Right atrium auricular region (tissue), 2 donors: ENCODE measurements around the gene PDE11A. TPM values are rescaled to one million over a fixed set of nuclear protein-coding genes. Genes with fewer than 3 reads are reported as not detected.

Experiments used
- DNase-seq: peaks from one replicate; pipeline ENCODE4 v3.0.0-alpha.2; 2019; ENCODE audit warnings: low spot score
- H3K27ac ChIP-seq, 2 donors: fragments of 200-600 bp; sonication (generic); 1 replicate in 1 of 2; 2 replicates in 1 of 2; pipeline ENCODE4 v1.5.1; 2016 to 2019
- H3K27me3 ChIP-seq, 2 donors: fragments of 200-600 bp; sonication (generic); one replicate each; pipeline versions ENCODE4 v1.5.1 to v1.6.0; 2017 to 2019
- H3K36me3 ChIP-seq: fragments of 200-600 bp; sonication (generic); one replicate; pipeline ENCODE4 v1.5.1; 2016
- H3K4me1 ChIP-seq, 2 donors: fragments of 200-600 bp; sonication (generic); one replicate each; pipeline versions ENCODE4 v1.5.1 to v1.6.0; 2017 to 2019
- H3K4me3 ChIP-seq, 2 donors: fragments of 200-600 bp; sonication (generic); 1 replicate in 1 of 2; 2 replicates in 1 of 2; pipeline ENCODE4 v1.5.1; 2017 to 2019; ENCODE audit warnings: mild to moderate bottlenecking in 1 of 2, moderate library complexity in 1 of 2
- H3K9me3 ChIP-seq, 2 donors: fragments of 200-600 bp; sonication (generic); one replicate each; pipeline ENCODE4 v1.5.1; 2019
- CTCF ChIP-seq, 2 donors: fragments of 200-600 bp; sonication (generic); IDR thresholded peaks; one replicate each; pipeline ENCODE4 v1.5.1; 2019; ENCODE audit warnings: antibody characterized with exemption in 2 of 2
- total RNA-seq, 2 donors: library from RNA; depleted of rRNA; stranded (reverse); fragments of >200 nt; gene quantifications; one replicate each; pipeline ENCODE4 v1.1.0, GENCODE V29; 2016

PDE11A gene
- total RNA-seq, 2 donors from 2014 or later, result 1.2 TPM; not detected in 1

DNA sequence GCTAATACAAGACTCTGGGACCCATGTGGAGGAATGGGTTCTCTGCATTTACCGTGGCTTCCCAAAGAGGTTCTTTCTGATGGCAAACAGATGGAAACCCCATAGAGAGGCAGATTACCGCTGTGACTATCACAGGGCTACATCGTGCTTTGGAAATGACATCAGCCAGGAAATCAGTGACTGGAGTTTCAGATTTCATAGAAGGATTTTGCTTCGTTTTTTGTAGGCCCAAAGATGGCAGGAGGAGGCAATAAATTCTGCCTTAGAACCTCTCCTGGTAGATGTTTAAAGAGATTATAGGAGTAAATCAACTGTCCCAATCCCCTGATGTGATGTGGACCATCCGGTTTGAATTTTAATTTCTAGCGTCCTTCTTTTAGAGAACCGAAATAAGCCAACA lies 465.9 kb downstream of the PDE11A start:
- H3K4me1 ChIP-seq, result no peaks in the 10 kb centered on the region
- H3K27ac ChIP-seq, result no peak overlapping the region
- DNase-seq, result no peak
- no peak overlapping the region for H3K4me3 ChIP-seq
- no peaks in the 10 kb centered on the region for H3K9me3 ChIP-seq
- H3K36me3 ChIP-seq, result no peaks in the 10 kb centered on the region
- TF ChIP-seq CTCF (IDR thresholded peaks at IDR 0.05), result no peak
- H3K27me3 ChIP-seq, result no peaks in the 10 kb centered on the region

GRCh38 chr2:177604271-177605065 lies 468.1 kb downstream of the PDE11A start:
- Histone ChIP-seq H3K9me3 (no peaks in the 10 kb centered on the region), H3K4me3 (no peak overlapping the region), H3K4me1 (no peaks in the 10 kb centered on the region), H3K36me3 (no peaks in the 10 kb centered on the region), H3K27me3 (no peaks in the 10 kb centered on the region), H3K27ac (peak overlapping the region in 1 of 2 donors; percentile 12)
- peak; percentile 54 to 79 for TF ChIP-seq CTCF (IDR thresholded peaks at IDR 0.05)
- DNase-seq, result no peak

DNA sequence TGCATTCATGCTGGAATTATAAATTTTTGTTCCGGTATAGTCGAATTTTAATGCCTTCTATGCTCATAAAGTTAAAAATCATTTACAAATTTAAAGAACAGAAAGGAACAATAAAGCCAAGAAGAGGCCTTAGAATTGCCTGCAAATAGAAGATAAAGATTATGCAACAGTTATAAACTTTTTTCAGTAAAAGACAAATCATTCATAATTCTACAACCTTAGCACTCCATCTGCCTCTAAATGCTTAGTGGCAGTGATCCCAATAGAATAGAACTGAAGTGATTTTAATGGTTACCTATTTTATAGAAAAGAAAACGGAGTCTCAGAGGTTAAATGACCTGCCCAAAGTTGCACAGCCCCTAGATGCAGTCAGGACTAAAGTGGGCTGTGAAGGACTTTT lies 468.8 kb downstream of the PDE11A start:
- no peak for TF ChIP-seq CTCF (IDR thresholded peaks at IDR 0.05)
- no peak overlapping the region for H3K27ac ChIP-seq

GRCh38 chr2:177603181-177603580 lies 469.4 kb downstream of the PDE11A start:
- no peak overlapping the region for H3K27ac ChIP-seq
- H3K27me3 ChIP-seq, result no peaks in the 10 kb centered on the region
- H3K4me1 ChIP-seq, result peaks cover 0 to 12% of the 10 kb centered on the region in 2 donors
- H3K4me3 ChIP-seq, result no peak overlapping the region
- DNase-seq, result no peak
- no peak for TF ChIP-seq CTCF (IDR thresholded peaks at IDR 0.05)
- H3K36me3 ChIP-seq, result no peaks in the 10 kb centered on the region
- H3K9me3 ChIP-seq, result no peaks in the 10 kb centered on the region

More for the DNA sequence above, 468.8 kb downstream of the PDE11A start:
- DNase-seq, result no peak
- H3K4me3 ChIP-seq, result no peak overlapping the region
- peaks cover 0 to 6% of the 10 kb centered on the region in 2 donors for H3K4me1 ChIP-seq
- no peaks in the 10 kb centered on the region for H3K36me3 ChIP-seq
- no peaks in the 10 kb centered on the region for H3K9me3 ChIP-seq
- H3K27me3 ChIP-seq, result no peaks in the 10 kb centered on the region

GRCh38 chr2:177602611-177603164 lies 469.9 kb downstream of the PDE11A start:
- Histone ChIP-seq H3K27ac (no peak overlapping the region), H3K4me1 (peaks cover 0 to 17% of the 10 kb centered on the region in 2 donors), H3K36me3 (no peaks in the 10 kb centered on the region), H3K27me3 (no peaks in the 10 kb centered on the region), H3K9me3 (no peaks in the 10 kb centered on the region), H3K4me3 (no peak overlapping the region)
- no peak for TF ChIP-seq CTCF (IDR thresholded peaks at IDR 0.05)
- no peak for DNase-seq
